NT2/D1 (cell line): ENCODE measurements around the gene MAOB.

Experiments used
- DNase-seq: peaks from one replicate; pipeline ENCODE4 v3.0.0-alpha.2; 2011; ENCODE audit warnings: low read depth, low spot score
- H3K27me3 ChIP-seq: 2 replicates; pipeline ENCODE4 v1.6.0; 2011; ENCODE audit warnings: mild to moderate bottlenecking; ENCODE audit not compliant: insufficient read length, insufficient read depth
- H3K36me3 ChIP-seq: 2 replicates; pipeline ENCODE4 v1.6.1; 2011; ENCODE audit warnings: mild to moderate bottlenecking, low read length, mixed read lengths; ENCODE audit not compliant: insufficient read depth, insufficient read length
- H3K4me1 ChIP-seq: 2 replicates; pipeline ENCODE4 v1.5.1; 2011; ENCODE audit not compliant: insufficient read depth, insufficient read length
- H3K4me3 ChIP-seq: 2 replicates; pipeline ENCODE4 v1.5.1; 2011; ENCODE audit warnings: low read depth; ENCODE audit not compliant: insufficient read length
- H3K9ac ChIP-seq: 2 replicates; pipeline ENCODE4 v1.6.0; 2011; ENCODE audit warnings: low read depth; ENCODE audit not compliant: insufficient read length
- H3K9me3 ChIP-seq: 2 replicates; pipeline ENCODE4 v1.5.1; 2011; ENCODE audit warnings: mild to moderate bottlenecking, low read length; ENCODE audit not compliant: insufficient read depth
- SUZ12 ChIP-seq: IDR thresholded peaks from 2 replicates; pipeline ENCODE4 v1.6.1; 2011; ENCODE audit not compliant: insufficient read length, insufficient read depth; ENCODE audit errors: extremely low read depth
- YY1 ChIP-seq: IDR thresholded peaks from 2 replicates; pipeline ENCODE4 v1.6.1; 2011; ENCODE audit not compliant: insufficient read length, insufficient read depth
- ZNF274 ChIP-seq: IDR thresholded peaks from 2 replicates; pipeline ENCODE4 v1.6.1; 2011; ENCODE audit warnings: mild to moderate bottlenecking, low read depth, low read length

MAOB gene

GRCh38 chrX:43897290-43897689 lies 15.0 kb upstream of the MAOB start:
- no peak for TF ChIP-seq YY1
- TF ChIP-seq ZNF274: no peak
- no peak for TF ChIP-seq SUZ12
- Histone ChIP-seq H3K9me3 (no peaks in the 10 kb centered on the region), H3K4me1 (no peaks in the 10 kb centered on the region), H3K4me3 (no peak overlapping the region), H3K36me3 (no peaks in the 10 kb centered on the region), H3K27me3 (no peaks in the 10 kb centered on the region), H3K9ac (no peak overlapping the region)
- DNase-seq: no peak

- TF ChIP-seq ZNF274 (no peak), SUZ12 (no peak), YY1 (no peak)
- no peak for DNase-seq
- H3K36me3 ChIP-seq: no peaks in the 10 kb centered on the region
Measured at GRCh38 chrX:43892336-43892870, 10.2 kb upstream of the MAOB start.

GRCh38 chrX:43885617-43886016 lies 3.4 kb upstream of the MAOB start:
- DNase-seq: no peak
- Histone ChIP-seq H3K27me3 (peaks cover 27% of the 10 kb centered on the region), H3K9ac (no peak overlapping the region), H3K9me3 (no peaks in the 10 kb centered on the region), H3K4me3 (no peak overlapping the region), H3K4me1 (no peaks in the 10 kb centered on the region), H3K36me3 (no peaks in the 10 kb centered on the region)
- TF ChIP-seq SUZ12: no peak
- TF ChIP-seq YY1: no peak
- no peak for TF ChIP-seq ZNF274

More at GRCh38 chrX:43892336-43892870, 10.2 kb upstream of the MAOB start:
- H3K9me3 ChIP-seq: no peaks in the 10 kb centered on the region
- H3K4me3 ChIP-seq: no peak overlapping the region
- H3K9ac ChIP-seq: no peak overlapping the region
- no peaks in the 10 kb centered on the region for H3K4me1 ChIP-seq
- no peaks in the 10 kb centered on the region for H3K27me3 ChIP-seq

GRCh38 chrX:43881410-43882293 lies 598 bp downstream of the MAOB start:
- DNase-seq: no peak
- Histone ChIP-seq H3K9ac (peak overlapping the region; percentile 56), H3K9me3 (no peaks in the 10 kb centered on the region), H3K4me3 (peak overlapping the region; percentile 34), H3K27me3 (peaks cover 27% of the 10 kb centered on the region), H3K4me1 (no peaks in the 10 kb centered on the region), H3K36me3 (no peaks in the 10 kb centered on the region)
- TF ChIP-seq SUZ12 (no peak), ZNF274 (no peak), YY1 (no peak)

GRCh38 chrX:43880425-43880824 lies 1.8 kb downstream of the MAOB start:
- no peaks in the 10 kb centered on the region for H3K9me3 ChIP-seq
- H3K4me3 ChIP-seq: no peak overlapping the region
- DNase-seq: no peak
- no peaks in the 10 kb centered on the region for H3K36me3 ChIP-seq
- no peak overlapping the region for H3K9ac ChIP-seq
- TF ChIP-seq SUZ12: no peak
- no peak for TF ChIP-seq ZNF274
- TF ChIP-seq YY1: no peak
- peaks cover 27% of the 10 kb centered on the region for H3K27me3 ChIP-seq
- no peaks in the 10 kb centered on the region for H3K4me1 ChIP-seq

GRCh38 chrX:43878906-43879526 lies 3.2 kb downstream of the MAOB start:
- H3K9me3 ChIP-seq: no peaks in the 10 kb centered on the region
- no peak overlapping the region for H3K9ac ChIP-seq
- no peaks in the 10 kb centered on the region for H3K36me3 ChIP-seq
- no peak for TF ChIP-seq SUZ12
- TF ChIP-seq YY1: no peak
- TF ChIP-seq ZNF274: no peak
- no peak overlapping the region for H3K4me3 ChIP-seq
- H3K4me1 ChIP-seq: no peaks in the 10 kb centered on the region
- H3K27me3 ChIP-seq: peaks cover 27% of the 10 kb centered on the region
- no peak for DNase-seq

GRCh38 chrX:43876680-43877079 lies 5.6 kb downstream of the MAOB start:
- no peaks in the 10 kb centered on the region for H3K4me1 ChIP-seq

More at GRCh38 chrX:43876680-43877079, 5.6 kb downstream of the MAOB start:
- TF ChIP-seq ZNF274: no peak
- no peak for TF ChIP-seq YY1
- TF ChIP-seq SUZ12: no peak
- Histone ChIP-seq H3K9me3 (no peaks in the 10 kb centered on the region), H3K27me3 (peaks cover 8% of the 10 kb centered on the region), H3K4me3 (no peak overlapping the region), H3K36me3 (no peaks in the 10 kb centered on the region), H3K9ac (no peak overlapping the region)
- DNase-seq: no peak
